Omental fat pad (tissue), 4 donors: ENCODE measurements around the gene NEBL. TPM values are rescaled to one million over a fixed set of nuclear protein-coding genes. Genes with fewer than 3 reads are reported as not detected.

Experiments
- ATAC-seq: fragments of 150-250 bp; one replicate; pipeline ENCODE4 v1.9.1; 2016; ENCODE audit warnings: mild to moderate bottlenecking, moderate library complexity; ENCODE audit not compliant: low FRiP score
- DNase-seq: peaks from one replicate; pipeline ENCODE4 v3.0.0-alpha.2; 2019; ENCODE audit warnings: low spot score
- CTCF ChIP-seq, 3 donors: fragments of 450-650 bp; IDR thresholded peaks; one replicate each; pipeline ENCODE4 v1.5.1; 2016 to 2017; ENCODE audit warnings: antibody characterized with exemption in 3 of 3, mild to moderate bottlenecking in 3 of 3, moderate library complexity in 2 of 3
- total RNA-seq, 4 donors: library from RNA; depleted of rRNA; stranded (reverse); fragments of >200 nt; gene quantifications; one replicate each; pipeline ENCODE4 v1.1.0, GENCODE V29; 2016

The NEBL gene
- total RNA-seq, 4 donors from 2014 or later = 6.4 to 20.5 (median 12.7) TPM

- DNase-seq = no peak
- no peak for TF ChIP-seq CTCF (IDR thresholded peaks at IDR 0.05)
- no peak for ATAC-seq
Measured at GRCh38 chr10:20746856-20747255, 150.3 kb downstream of the NEBL start.

- no peak for TF ChIP-seq CTCF (IDR thresholded peaks at IDR 0.05)
- DNase-seq (no peak), ATAC-seq (no peak)
Measured at GRCh38 chr10:20745556-20746375, 151.3 kb downstream of the NEBL start.

- no peak for TF ChIP-seq CTCF (IDR thresholded peaks at IDR 0.05)
- DNase-seq (no peak), ATAC-seq (no peak)
Measured at GRCh38 chr10:20744821-20745220, 152.3 kb downstream of the NEBL start.

GRCh38 chr10:20743942-20744341 is 153.2 kb downstream of the NEBL start:
- no peak for ATAC-seq
- TF ChIP-seq CTCF (IDR thresholded peaks at IDR 0.05) = no peak
- DNase-seq = no peak

- no peak for ATAC-seq
- DNase-seq = no peak
- TF ChIP-seq CTCF (IDR thresholded peaks at IDR 0.05) = no peak
Measured at GRCh38 chr10:20742737-20743541, 154.2 kb downstream of the NEBL start.

- no peak for TF ChIP-seq CTCF (IDR thresholded peaks at IDR 0.05)
- DNase-seq = no peak
- no peak for ATAC-seq
Measured at GRCh38 chr10:20740120-20740519, 157.0 kb downstream of the NEBL start.
